ENCODE measurements around the gene CTNNBIP1.
"Not testable (repeated sequence)": the region's sequence is repeated elsewhere in the genome, so short reads cannot be mapped to it uniquely, and the experiment has no call there.

CTNNBIP1 gene, protein sequence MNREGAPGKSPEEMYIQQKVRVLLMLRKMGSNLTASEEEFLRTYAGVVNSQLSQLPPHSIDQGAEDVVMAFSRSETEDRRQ

DNA sequence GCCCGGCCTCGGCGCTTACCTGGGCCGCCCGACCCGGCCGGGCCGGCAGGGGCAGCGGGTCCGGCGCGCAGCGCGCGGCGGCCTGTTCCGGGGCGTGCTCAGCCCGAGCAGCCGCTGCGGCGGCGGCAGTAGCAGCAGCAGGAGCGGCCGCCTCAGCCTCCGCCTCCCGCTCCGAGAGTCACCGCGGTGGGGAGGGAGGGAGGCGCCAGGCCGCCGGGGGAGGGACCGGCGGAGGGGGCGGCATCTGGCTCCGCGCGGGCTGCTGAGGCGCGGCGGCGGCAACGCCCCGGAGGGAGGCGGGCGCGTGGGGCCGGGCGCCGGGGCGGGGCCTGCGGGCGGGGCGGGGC, at the start of gene CTNNBIP1:
TSS of gene CTNNBIP1 (minus strand) at position 194 of the 347 bp plus-strand sequence. CDS start 38,205 bp downstream, outside the sequence.
- DNase-seq: no peak

DNA sequence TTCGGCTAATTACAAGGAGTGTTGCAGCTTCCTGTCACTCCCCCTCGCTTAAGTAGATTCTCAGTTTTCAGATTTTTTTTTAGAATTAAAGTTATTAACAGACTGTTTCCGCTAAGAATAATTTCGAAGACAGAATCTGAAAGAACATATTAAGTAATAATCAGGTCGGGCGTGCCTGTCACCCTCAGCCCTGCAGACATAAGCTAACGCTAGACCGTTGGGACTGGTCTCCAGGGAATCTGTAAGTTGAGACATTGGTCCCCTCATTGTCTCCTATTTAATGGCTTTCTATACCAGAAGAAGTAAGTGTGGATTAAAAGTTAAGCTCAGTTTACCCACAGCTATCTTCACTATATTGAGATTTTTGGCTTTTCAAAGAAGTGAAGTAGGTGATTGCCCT, 47.7 kb upstream of the CTNNBIP1 start:
- no peak for DNase-seq

DNA sequence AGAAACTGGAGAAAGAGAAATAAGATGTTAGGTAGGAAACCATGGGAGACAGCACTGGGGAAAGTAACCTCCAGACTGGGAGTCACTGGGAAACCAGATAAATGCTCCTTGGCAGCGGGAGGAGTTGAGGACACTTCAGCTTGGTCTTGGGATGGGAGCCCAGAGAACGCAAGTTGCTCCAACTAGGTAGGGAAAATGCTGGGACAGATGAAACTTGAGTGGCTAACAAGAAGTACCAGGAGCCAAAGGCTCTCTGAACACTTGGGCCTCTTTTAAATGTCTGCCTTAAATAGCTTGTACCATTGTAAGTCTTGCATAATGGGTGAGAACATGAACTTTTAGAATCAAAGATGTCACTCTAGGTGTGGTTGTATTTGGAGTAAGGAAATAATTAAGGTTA, 36.2 kb upstream of the CTNNBIP1 start:
- DNase-seq: no peak

DNA sequence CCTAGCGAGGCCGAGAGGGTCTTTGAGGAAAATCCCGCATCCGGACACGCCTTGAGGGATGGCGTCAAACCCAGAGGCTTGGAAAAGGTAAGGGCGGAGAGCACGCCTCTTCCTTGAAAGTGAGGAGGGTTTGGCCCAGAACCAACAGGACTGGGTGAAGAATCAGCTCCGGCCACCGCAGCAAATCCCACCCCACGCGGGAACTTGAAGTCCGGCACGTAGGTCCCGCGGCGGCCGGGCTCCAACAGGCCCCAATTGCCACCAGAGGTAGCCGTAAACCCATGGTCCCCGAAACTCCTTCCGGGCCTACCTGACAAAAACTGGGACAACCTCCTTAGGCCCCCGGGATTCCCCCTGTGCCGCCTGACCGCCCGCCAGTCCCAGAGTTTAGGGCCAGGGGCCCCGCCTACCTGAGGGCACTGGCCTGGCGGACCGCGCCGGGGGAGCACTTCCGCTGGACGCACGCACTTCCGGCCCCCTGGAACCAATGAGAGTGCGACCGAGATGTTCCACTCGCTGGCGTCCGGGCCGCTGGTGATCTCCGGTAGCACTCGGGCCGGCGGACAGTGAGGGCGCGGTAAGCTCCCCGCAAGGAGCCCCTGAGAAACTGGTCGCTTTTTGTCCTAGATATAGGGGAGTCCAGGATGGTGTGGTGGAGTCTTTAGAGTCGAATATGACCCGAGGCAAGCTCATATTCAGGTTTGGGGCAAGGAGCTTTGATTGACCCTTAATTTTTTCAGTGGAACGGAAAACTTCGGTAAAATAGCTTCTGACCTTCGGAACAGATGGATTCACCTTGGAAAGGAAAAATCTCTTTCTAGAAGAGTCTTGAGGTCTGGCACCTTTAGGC, 33.1 kb upstream of the CTNNBIP1 start, which contains the start of the genes LZIC and NMNAT1:
TSS of gene LZIC (minus strand) at position 453 of the 850 bp plus-strand sequence. CDS start 6,772 bp downstream, outside the sequence.
TSS of gene NMNAT1 (plus strand) at position 537 of the 850 bp plus-strand sequence. CDS start 28,599 bp downstream, outside the sequence.
- DNase-seq: peak; percentile 98

DNA sequence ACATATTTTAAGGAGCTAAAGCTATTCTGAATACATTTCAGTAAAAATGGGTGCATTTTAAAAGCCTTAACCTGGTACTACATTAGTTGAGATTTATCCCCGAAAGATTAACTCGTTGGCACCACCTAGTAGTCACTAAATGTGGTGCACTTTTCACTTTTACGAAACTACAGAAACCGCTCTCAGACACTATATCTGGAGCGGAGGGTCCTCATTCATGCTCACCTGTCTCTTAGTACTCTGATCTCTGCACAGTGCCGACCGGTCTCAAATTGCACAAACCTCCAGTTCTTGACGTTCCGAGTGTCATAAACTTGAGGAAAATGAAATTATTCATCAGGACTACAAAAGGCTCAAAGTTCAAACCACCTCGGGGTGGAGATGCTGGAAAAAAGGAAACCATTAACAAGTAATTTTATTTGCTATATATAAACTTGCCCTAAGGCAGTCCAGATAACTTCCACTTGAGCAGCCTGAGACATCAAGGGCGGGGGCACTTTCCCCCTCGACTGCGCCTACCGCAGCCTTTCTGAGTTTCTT, 32.4 kb upstream of the CTNNBIP1 start:
- peak; percentile 54 for DNase-seq

DNA sequence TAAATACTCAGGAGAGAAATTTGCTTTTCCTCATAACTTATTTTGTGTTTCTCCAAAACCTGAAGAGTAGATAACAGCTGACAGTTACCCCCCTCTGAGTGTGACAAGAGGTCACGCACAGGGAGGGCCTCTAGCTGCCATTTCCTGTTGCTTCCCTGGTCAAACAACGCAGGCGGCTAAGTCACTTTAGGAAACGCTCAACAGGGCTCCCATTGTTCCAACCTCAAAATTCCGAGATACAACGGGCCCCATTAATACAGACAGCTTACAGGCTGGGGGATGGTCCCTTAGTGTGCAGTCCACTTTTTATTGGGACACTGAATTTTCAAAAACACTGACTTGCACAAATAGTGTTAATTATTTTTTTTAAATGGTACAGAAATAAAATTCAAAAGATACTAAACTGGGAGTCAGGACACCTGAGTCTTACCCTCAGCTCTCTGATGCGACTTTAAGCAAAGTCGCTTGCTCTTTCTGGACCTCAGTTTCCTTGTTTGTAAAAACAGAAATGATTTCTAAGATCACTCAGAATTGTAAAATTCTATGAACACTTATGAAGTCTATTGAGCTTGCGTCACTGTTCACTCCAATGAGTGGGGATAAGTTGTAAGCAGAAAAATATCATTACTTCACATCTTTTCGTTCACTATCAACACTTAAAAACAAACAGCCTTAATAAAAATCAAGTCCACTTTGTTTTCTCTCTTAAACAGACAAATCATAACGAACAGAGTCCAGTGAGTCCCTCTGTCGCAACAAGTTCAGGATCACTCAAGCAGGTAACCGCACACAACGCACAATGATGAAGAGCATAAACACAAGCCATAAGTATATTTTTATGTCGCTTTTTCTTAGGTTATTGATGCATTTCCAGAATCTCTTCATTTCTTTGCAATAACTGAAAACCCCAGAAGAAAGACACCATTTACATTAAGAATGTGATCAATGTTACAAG, 19.6 kb upstream of the CTNNBIP1 start:
- peak; percentile 67 for DNase-seq

DNA sequence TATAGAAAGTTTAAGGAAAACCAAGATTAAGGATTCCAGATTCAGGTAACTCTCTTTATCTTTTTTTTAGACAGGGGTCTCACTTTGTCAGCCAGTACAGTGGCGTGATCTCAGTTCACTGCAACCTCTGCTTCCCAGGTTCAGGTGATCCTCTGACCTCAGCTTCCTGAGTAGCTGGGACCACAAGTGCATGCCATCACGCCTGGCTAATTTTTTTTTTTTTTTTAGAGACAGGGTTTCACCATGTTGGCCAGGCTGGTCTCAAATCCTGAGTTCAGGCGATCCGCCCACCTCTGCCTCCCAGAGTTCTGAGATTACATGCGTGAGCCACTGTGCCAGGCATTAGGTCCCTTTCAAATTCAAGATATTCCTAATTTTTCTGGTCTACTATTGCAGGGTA, 17.2 kb upstream of the CTNNBIP1 start:
- no peak for DNase-seq

DNA sequence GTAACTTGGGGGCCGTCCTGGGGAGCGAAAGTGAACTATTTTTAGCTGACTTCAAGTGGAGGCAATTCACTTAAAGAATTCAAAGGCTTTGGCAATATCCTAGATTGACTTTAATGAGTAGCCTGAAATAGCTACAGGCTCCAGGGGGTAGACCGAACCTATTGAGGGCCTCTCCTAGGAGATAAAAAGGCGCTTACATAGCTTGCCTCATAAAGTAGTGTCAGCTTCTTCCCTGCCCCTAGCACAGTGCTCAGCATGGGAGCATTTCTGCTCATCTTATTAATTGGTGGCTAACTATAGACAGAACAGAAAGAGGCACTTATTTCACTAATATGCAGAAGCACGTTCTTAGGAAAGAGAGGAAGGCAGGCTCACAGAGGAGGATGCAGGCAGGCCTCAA, 12.3 kb upstream of the CTNNBIP1 start:
- peak; percentile 52 for DNase-seq

DNA sequence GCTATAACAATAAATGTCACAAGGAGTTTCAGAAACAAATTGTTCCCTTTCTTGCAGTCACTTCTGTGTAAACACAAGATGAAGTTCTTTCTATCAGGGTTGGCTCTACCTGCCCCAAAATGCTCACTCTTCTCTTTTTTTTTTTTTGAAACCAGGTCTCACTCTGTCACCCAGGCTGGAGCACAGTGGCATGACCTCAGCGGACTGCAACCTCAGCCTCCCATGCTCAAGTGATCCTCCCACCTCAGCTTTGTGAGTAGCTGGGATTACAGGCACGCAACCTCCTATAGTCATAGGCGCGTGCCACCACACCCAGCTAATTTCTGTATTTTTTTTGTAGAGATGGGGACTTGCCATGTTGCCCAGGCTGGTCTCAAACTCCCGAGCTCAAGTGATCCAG, 10.5 kb upstream of the CTNNBIP1 start:
- no peak for DNase-seq

DNA sequence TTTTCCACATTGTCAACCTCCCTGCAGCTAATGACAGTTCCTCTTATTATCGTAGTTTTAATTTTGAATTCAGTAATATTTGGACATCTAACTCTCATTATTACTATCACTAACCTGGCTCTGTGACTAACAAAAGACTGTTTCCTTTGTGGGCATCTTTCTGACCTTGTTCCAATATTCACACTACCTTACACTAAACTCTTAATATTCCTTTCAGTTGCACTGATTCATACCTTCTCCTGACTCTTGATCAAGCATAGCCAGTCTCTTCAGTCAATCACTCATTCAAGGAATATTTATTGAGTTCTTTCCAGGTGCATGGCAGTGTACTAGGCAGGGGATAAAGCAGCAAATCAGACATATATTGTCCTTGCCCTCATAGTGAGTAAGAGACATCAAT, 7.8 kb upstream of the CTNNBIP1 start:
- DNase-seq: no peak

DNA sequence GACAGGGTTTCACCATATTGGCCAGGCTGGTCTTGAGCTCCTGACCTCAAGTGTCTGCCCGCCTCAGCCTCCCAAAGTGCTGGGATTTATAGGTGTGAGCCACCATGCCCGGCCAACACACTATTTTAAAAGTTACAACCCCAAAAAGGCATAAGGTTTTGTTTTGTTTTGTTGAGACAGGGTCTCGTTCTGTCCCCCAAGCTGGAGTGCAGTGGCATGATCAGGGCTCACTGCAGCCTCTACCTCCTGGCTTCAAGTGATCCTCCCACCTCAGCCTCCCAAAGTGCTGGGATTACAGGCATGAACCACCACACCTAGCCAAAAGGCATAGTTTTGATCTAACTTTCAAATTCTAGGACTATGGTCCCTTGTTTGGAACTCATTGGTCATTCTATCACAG, 7.4 kb upstream of the CTNNBIP1 start:
- DNase-seq: not testable (repeated sequence)

DNA sequence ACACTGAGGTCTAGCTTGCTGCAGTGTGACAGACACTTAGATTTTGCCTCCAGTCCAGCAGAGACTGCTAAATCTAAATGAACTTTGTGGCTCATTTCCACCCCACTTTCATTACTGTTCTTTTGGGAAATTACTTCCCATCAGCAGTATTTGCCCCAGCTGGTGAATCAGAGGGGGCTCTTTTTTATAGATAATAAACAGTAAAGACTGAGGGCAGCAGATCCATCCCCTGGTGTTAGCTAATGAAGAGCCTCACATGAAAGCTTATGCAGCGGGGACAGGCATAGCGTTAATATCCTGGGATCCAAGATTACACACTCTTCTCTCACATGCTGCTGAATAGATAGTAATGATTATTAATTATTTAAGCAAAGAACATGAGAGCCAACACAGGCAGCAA, 6.4 kb upstream of the CTNNBIP1 start:
- DNase-seq: no peak

DNA sequence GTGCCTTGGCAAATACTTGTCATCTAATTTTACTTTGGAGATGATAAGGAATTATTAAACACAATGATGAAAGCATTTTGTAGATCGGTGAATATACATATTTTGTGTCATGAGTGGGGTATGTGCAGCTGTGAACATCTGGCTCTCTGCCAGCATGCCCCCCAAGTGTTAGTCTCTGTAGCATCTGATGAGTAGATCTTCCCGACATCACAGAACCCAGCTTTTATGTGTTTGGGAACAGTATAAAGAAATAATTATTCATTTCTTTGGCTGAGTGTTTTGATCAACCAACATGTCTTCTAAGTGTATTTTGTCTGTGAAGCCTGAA, 4.5 kb upstream of the CTNNBIP1 start:
- DNase-seq: no peak

DNA sequence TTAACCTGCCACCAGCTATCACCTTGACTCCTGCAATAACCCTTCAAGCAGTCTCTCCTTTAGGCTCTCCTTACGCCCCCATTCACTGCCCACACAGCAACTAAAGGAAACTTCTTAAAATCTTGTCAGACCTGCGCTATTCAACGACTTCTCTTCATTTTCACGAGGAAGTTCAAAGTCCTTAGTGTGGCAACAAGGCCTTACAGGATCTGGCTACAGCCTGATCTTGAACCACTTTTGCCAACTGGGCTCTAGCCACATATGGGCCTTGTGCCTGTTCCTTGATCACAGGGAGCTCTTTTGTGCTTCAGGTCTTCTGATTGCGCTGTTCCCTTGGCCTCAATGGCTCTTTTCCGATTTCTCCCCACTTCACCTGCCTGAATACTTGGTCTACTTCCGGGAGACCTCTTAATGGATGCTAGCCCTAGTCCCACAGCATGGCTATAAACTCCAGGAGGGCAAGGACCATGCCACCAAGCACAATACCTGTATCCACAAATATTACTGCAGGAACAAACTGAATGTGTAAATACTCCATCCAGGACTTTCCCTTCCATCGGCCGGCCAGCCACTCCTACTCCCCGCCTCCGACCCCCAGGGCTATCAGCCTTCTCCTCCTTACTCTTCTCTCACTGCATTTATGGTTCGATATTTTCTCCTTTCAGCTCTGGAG, 2.3 kb upstream of the CTNNBIP1 start:
- DNase-seq: no peak

DNA sequence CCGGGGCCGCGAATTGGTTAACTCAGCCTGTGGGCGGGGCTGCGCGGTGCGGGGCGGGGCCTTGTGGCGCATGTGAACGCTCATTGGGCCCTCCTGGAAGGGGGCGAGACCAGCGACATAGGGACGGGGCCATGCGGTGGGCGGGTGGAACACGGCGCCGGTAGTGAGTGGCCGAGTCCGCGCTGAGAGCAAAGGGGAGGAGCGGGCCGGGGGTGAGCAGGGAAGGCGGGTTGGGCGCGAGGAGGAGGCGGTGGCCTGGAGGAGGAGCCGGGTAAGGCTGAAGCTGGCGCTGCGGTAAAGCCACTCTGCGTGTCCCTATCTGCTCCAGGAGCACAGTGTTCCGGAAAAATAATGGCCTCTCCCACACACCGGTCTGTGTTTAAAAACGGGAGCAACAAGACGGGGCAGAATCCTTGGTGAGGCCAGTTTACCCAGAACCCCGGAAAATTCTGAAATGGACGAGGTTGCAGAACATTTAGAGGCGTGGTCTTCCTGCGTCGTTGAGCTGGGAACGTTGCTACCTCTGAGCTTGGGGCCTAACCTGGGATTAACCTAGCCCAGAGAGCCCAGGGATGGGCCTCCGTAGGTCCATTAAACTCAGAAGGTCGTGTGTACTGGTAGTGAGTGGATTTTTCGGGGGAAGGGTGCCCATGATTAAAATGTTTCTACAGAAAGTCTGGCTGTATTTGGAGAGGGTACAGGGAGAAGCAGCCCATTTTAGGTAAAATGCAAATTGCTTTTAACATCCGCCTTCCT, 532 bp upstream of the CTNNBIP1 start:
- peak; percentile 95 for DNase-seq

DNA sequence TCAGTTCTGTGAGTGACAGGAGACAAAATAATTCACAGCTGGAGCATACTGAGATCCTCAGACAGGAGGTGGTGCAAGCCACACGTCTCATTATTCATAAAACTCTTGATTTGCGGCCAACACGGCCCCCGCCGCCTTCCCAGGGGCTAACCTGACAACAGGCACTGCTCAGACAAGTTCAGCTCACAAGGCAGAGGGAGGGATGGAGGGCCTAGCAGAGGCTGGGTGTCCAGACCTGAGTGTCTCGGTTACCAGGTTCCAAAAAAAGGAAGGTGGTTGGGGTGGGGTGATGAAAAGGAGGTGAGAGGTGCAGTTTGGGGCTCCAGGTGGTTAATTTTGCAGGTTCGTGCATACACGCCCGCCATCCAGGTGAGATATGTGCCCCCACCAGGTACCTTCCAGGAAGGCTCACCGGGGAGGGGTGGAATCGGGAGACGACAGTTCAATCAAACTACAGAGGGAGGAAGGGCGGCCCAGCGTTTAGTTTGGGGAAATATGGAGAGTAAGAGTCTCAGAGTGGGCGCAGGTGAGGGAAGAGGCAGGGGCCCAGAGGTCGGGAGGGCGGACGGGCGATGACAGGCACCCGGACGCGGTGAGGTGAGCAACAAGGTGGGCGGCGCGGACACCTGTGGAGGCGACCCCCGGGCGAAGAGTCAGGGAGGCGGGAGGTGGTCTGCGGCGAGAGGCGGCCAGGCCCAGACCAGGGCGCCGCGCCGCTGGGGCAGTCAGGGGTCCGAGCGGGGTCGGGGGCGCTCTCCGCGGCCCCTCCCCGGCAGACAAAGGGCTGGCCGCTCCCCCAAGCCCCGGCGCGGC, 629 bp downstream of the CTNNBIP1 start:
- peak; percentile 46 for DNase-seq

DNA sequence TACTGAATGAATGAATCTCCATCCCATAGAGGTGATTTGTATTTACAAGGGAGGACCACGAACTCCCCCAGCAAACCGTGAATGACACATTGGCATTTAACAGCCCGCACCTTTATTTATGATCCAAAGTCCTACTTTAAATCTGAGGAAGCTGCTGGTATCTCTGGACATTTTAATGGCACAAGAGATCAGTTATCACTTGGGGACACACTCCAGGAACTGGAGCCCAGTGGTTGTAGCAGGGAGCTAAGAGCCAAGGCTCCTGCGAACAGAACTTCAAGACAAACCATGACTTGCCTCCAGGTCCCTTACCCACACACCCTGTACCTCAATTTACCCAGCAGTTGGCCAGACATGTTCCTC, 1.2 kb downstream of the CTNNBIP1 start:
- no peak for DNase-seq

DNA sequence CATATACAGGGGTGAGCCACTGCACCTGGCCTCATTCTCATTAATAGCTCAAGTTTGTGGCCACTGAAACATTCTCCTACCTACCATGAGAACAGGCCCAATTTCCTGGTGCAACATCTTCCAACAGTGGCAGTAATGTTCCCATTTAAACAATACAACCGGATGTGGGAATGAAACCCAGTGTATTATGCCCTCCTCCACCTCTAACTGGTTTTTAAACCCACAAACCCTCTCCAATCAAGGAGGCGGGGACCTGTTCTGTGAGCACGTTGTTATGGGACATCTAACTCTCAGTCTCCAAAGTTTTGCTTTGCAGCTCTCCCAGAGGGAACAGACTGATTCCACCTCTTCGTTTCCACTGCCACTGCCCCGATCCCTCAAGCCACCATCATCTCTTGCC, 2.6 kb downstream of the CTNNBIP1 start:
- no peak for DNase-seq

DNA sequence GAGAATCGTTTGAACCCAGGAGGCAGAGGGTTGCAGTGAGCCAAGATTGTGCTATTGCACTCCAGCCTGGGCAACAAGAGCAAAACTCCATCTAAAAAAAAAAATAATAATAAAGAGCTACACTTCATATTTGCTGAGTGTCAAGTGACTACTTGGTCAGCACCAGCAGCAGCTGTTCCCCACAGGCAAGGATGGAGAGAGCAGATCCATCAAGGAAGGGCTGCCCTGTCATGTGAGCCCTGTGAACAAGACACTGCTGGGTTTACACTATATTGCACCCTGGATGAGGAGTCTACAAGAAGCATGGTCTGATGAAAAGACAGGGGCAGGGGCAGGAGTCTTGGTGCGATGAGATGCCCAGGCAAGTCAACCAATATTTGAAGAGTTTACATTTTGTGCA, 3.6 kb downstream of the CTNNBIP1 start:
- no peak for DNase-seq

DNA sequence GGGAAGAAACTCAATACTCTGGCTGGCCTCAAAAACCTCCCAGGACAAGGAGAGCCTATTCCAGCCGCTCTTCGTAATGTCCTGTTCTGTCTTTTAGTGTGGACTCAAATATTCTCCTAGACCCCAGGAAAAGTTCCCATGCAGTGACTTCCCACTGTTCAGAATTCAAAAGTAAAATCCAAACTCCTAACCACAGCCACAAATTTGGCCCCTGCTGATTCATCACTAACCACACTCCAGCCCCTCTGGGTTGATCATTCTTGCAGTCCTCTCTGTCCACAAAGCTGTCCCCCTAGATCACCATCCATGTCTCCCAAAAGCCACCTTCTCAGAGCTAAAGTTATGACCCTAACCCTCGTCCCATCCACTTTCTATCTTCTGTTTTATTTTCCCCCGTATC, 5.1 kb downstream of the CTNNBIP1 start:
- no peak for DNase-seq

DNA sequence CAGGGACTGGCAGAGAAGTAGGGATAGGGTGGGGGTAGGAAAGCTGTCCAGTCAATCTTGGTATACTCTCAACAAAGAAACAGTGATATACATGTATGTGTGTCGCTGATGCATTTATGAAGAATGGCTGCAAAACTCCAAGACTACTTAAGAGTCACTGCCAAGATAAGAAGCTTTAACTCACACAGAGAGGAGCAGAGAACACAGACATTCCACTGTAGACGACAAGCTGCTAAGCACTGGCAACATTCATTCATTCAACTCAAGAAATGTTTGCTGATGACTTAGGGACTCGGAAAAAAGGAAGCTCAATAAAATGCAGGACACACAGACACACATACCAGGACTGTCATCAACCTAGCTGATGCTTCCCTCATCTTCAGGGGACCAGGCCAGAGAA, 5.5 kb downstream of the CTNNBIP1 start:
- no peak for DNase-seq

All from retina (tissue), 1 donor.